ENCODE data around the gene DHX35. TPM values are rescaled to one million over a fixed set of nuclear protein-coding genes. Genes with fewer than 3 reads are reported as not detected.

DHX35 gene
- total RNA-seq, 1 experiment from 2014 or later: 11.2 TPM

GRCh38 chr20:39019805-39020325 lies 57.7 kb downstream of the DHX35 start:
- Histone ChIP-seq H3K9me3 (ENCODE audit: control insufficient read depth in 1 of 2, insufficient read depth in 1 of 2, low read depth in 1 of 2, low read length in 2 of 2) (no peaks in the 10 kb centered on the region), H3K9ac (ENCODE audit: low read length) (no peak overlapping the region), H4K20me1 (ENCODE audit: insufficient read depth) (no peaks in the 10 kb centered on the region), H3K4me2 (ENCODE audit: low read length) (no peak overlapping the region), H3K79me2 (ENCODE audit: insufficient read depth, low read length) (no peaks in the 10 kb centered on the region), H3K36me3 (ENCODE audit: control insufficient read depth in 1 of 2, insufficient read depth in 2 of 2, low read length in 2 of 2) (peaks cover 19 to 28% of the 10 kb centered on the region in 2 experiments), H3K27ac (ENCODE audit: low read depth, low read length) (no peak overlapping the region), H3K4me1 (ENCODE audit: control insufficient read depth in 1 of 2, insufficient read depth in 2 of 2, low read length in 2 of 2) (peaks cover 0 to 9% of the 10 kb centered on the region in 2 experiments; a peak in 1 of 4 replicates), H3K27me3 (ENCODE audit: insufficient read depth, low read length) (no peaks in the 10 kb centered on the region), H3K4me3 (replicated peaks in 1 of 2; ENCODE audit: low read depth in 1 of 2, low read length in 2 of 2) (no peak overlapping the region), H2AFZ (ENCODE audit: low read depth, low read length, poor library complexity, severe bottlenecking) (no peak overlapping the region), H3K9me2 (ENCODE audit: insufficient read depth) (no peaks in the 10 kb centered on the region)
- ChIA-PET POLR2A (no interaction called here), RAD21 (ENCODE audit: low non-redundant PET in 1 of 2, low total read pairs in 2 of 2, uncharacterized antibody in 2 of 2, unreplicated experiment in 2 of 2) (no interaction called here), CTCF (no interaction called here)
- no TSS peak for BruUV-seq (replicated peaks)
- no peak for TF ChIP-seq YY1 (IDR thresholded peaks at IDR 0.05; ENCODE audit: extremely low read depth, insufficient replicate concordance, low read depth, low read length)
- no peak for TF ChIP-seq ZNF274 (IDR thresholded peaks at IDR 0.05; ENCODE audit: low read depth, low read length)
- no peak for TF ChIP-seq ELF1 (IDR thresholded peaks at IDR 0.05; ENCODE audit: borderline replicate concordance, low read depth)
- no peak for TF ChIP-seq CEBPB (IDR thresholded peaks at IDR 0.05; ENCODE audit: low read depth)
- intact Hi-C loops (cut with micrococcal nuclease): no loop called here
- DNase-seq (ENCODE audit: low read depth, low spot score) (no peak), ATAC-seq (no peak)

- no TSS peak for BruUV-seq (replicated peaks)
- intact Hi-C loops (cut with micrococcal nuclease): no loop called here
- Histone ChIP-seq H3K27ac (ENCODE audit: low read depth, low read length) (no peak overlapping the region), H3K9me2 (ENCODE audit: insufficient read depth) (no peaks in the 10 kb centered on the region), H3K9me3 (ENCODE audit: control insufficient read depth in 1 of 2, insufficient read depth in 1 of 2, low read depth in 1 of 2, low read length in 2 of 2) (no peaks in the 10 kb centered on the region), H3K4me2 (ENCODE audit: low read length) (no peak overlapping the region), H3K4me3 (replicated peaks in 1 of 2; ENCODE audit: low read depth in 1 of 2, low read length in 2 of 2) (no peak overlapping the region), H3K36me3 (ENCODE audit: control insufficient read depth in 1 of 2, insufficient read depth in 2 of 2, low read length in 2 of 2) (peaks cover 19 to 28% of the 10 kb centered on the region in 2 experiments), H3K4me1 (ENCODE audit: control insufficient read depth in 1 of 2, insufficient read depth in 2 of 2, low read length in 2 of 2) (no peaks in the 10 kb centered on the region), H3K79me2 (ENCODE audit: insufficient read depth, low read length) (no peaks in the 10 kb centered on the region), H2AFZ (ENCODE audit: low read depth, low read length, poor library complexity, severe bottlenecking) (no peak overlapping the region), H3K9ac (ENCODE audit: low read length) (no peak overlapping the region), H3K27me3 (ENCODE audit: insufficient read depth, low read length) (no peaks in the 10 kb centered on the region), H4K20me1 (ENCODE audit: insufficient read depth) (no peaks in the 10 kb centered on the region)
- DNase-seq (ENCODE audit: low read depth, low spot score): no peak
- ATAC-seq: no peak
- ChIA-PET RAD21 (ENCODE audit: low non-redundant PET in 1 of 2, low total read pairs in 2 of 2, uncharacterized antibody in 2 of 2, unreplicated experiment in 2 of 2) (no interaction called here), CTCF (no interaction called here), POLR2A (no interaction called here)
- no peak for TF ChIP-seq EGR1 (IDR thresholded peaks at IDR 0.05; ENCODE audit: low read depth)
- TF ChIP-seq CBX3 (IDR thresholded peaks at IDR 0.05; ENCODE audit: low read depth): no peak
- no peak for TF ChIP-seq REST (IDR thresholded peaks at IDR 0.05; ENCODE audit: low read depth)
- no peak for TF ChIP-seq POLR2A (IDR thresholded peaks at IDR 0.05; ENCODE audit: borderline replicate concordance, extremely low read depth, insufficient read depth, insufficient read length)
- no peak for TF ChIP-seq JUND (IDR thresholded peaks at IDR 0.05)
- no peak for TF ChIP-seq CTCF (IDR thresholded peaks at IDR 0.05 in 2 of 3, conservative IDR thresholded peaks at IDR 0.05 in 1 of 3; ENCODE audit: borderline replicate concordance in 1 of 3, insufficient read depth in 1 of 3, low read depth in 2 of 3, low read length in 2 of 3)
- no peak for TF ChIP-seq ZNF274 (IDR thresholded peaks at IDR 0.05; ENCODE audit: low read depth, low read length)
- TF ChIP-seq POLR2AphosphoS5 (IDR thresholded peaks at IDR 0.05; ENCODE audit: low read depth, low read length): no peak
- no peak for TF ChIP-seq ZBTB33 (IDR thresholded peaks at IDR 0.05; ENCODE audit: extremely low read depth, insufficient replicate concordance, low read length)
- no peak for TF ChIP-seq ATF3 (IDR thresholded peaks at IDR 0.05)
Observed at GRCh38 chr20:39021748-39022147, 59.6 kb downstream of the DHX35 start.

Data from HCT116 (cell line).